Measurements from ENCODE around the gene NKX1-1.

The NKX1-1 gene

DNA sequence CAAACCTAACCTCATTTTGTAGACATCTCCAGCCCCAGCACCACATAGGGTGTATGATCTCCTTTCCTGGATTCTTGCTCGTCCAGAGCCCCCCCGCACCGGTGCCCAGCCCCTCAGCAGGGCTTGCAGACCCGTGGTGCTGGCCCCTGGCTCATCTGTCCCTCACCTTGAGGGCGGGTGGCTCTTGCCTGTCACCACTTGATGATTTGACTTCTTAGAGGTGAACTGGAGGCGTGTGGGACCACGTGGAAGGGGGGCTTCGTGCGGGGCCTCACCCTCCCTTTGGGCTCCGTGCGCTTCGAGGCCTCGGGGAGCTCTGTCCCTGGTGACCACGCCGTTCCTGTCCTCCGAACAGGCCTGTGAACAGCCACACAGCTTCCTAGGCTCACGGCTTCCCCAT lies 43.7 kb downstream of the NKX1-1 start:
- Histone ChIP-seq H3K4me3 (ENCODE audit: low read depth in 1 of 2, low read length in 2 of 2) (no peak overlapping the region), H3K4me1 (ENCODE audit: insufficient read depth, low read length) (no peaks in the 10 kb centered on the region), H3K27me3 (ENCODE audit: insufficient read depth, low read length, poor library complexity) (no peaks in the 10 kb centered on the region), H3K79me2 (ENCODE audit: insufficient read depth, low read length) (no peaks in the 10 kb centered on the region), H3K9me3 (ENCODE audit: insufficient read depth, low read length, severe bottlenecking) (no peaks in the 10 kb centered on the region), H2AFZ (ENCODE audit: low read depth, low read length) (no peak overlapping the region), H3K36me3 (ENCODE audit: insufficient read depth, low read length) (peaks cover 16% of the 10 kb centered on the region), H4K20me1 (ENCODE audit: insufficient read depth, low read length) (peaks cover 8% of the 10 kb centered on the region; the same call in 1 of the 2 replicates), H3K27ac (ENCODE audit: low read length) (no peak overlapping the region), H3K9ac (ENCODE audit: low read depth, low read length) (no peak overlapping the region), H3K4me2 (ENCODE audit: insufficient read depth, low read length) (no peak overlapping the region)
- TF ChIP-seq, protein P1, sequence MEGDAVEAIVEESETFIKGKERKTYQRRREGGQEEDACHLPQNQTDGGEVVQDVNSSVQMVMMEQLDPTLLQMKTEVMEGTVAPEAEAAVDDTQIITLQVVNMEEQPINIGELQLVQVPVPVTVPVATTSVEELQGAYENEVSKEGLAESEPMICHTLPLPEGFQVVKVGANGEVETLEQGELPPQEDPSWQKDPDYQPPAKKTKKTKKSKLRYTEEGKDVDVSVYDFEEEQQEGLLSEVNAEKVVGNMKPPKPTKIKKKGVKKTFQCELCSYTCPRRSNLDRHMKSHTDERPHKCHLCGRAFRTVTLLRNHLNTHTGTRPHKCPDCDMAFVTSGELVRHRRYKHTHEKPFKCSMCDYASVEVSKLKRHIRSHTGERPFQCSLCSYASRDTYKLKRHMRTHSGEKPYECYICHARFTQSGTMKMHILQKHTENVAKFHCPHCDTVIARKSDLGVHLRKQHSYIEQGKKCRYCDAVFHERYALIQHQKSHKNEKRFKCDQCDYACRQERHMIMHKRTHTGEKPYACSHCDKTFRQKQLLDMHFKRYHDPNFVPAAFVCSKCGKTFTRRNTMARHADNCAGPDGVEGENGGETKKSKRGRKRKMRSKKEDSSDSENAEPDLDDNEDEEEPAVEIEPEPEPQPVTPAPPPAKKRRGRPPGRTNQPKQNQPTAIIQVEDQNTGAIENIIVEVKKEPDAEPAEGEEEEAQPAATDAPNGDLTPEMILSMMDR (IDR thresholded peaks at IDR 0.05; ENCODE audit: borderline replicate concordance, extremely low read depth, low read length, poor library complexity, severe bottlenecking), result no peak
- TF ChIP-seq EZH2 (IDR thresholded peaks at IDR 0.05; ENCODE audit: borderline replicate concordance, low read depth, low read length, severe bottlenecking), result no peak
- DNase-seq, result no peak
- no peak for ATAC-seq (ENCODE audit: insufficient read depth, low read depth)

DNA sequence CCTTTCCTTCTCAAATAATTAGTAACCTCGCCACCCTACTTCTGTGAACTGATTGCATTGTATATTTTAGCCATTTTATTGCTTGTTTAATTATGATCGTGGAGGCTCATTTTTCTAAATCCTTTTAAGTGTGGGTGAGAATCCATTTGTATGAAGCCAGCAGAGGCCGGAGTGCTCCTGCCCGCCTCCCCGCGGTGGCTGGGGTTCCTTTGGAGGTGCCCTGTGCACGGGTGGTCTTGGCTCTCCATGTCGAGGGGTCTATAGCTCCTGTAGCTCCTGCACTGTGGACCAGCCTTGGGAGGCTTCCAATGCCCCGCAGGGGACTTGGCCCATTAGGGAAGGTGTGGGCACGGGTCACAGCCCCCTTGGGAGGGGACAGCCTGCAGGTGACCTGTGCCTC lies 44.2 kb downstream of the NKX1-1 start:
- Histone ChIP-seq H3K4me2 (ENCODE audit: insufficient read depth, low read length) (no peak overlapping the region), H3K9me3 (ENCODE audit: insufficient read depth, low read length, severe bottlenecking) (no peaks in the 10 kb centered on the region), H3K36me3 (ENCODE audit: insufficient read depth, low read length) (peaks cover 17% of the 10 kb centered on the region), H3K4me3 (ENCODE audit: low read depth in 1 of 2, low read length in 2 of 2) (no peak overlapping the region), H3K4me1 (ENCODE audit: insufficient read depth, low read length) (no peaks in the 10 kb centered on the region), H3K9ac (ENCODE audit: low read depth, low read length) (no peak overlapping the region), H4K20me1 (ENCODE audit: insufficient read depth, low read length) (peaks cover 8% of the 10 kb centered on the region), H2AFZ (ENCODE audit: low read depth, low read length) (no peak overlapping the region), H3K27me3 (ENCODE audit: insufficient read depth, low read length, poor library complexity) (no peaks in the 10 kb centered on the region), H3K27ac (ENCODE audit: low read length) (no peak overlapping the region), H3K79me2 (ENCODE audit: insufficient read depth, low read length) (no peaks in the 10 kb centered on the region)
- DNase-seq, result no peak
- TF ChIP-seq, protein P1 (IDR thresholded peaks at IDR 0.05; ENCODE audit: borderline replicate concordance, extremely low read depth, low read length, poor library complexity, severe bottlenecking), result no peak
- TF ChIP-seq EZH2 (IDR thresholded peaks at IDR 0.05; ENCODE audit: borderline replicate concordance, low read depth, low read length, severe bottlenecking), result no peak
- no peak for ATAC-seq (ENCODE audit: insufficient read depth, low read depth)

DNA sequence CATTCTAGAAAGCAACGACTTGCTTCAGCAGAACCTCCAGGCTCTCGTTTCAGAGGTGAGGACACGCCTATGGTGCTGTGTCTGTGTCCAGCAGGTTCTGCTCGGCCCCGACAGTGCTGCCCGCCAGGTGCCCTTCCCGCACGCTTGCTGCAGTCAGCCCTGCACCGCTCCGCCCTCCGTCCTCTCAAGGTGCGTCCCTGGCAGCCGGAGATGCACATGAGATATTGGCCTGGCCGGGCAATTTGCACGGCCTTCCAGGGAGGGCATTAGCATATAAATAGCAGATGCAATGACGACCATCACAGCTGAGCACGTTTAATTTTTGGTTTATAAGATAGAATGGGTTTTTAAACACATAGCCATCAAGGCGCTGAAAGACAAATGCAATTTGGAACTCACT lies 44.8 kb downstream of the NKX1-1 start:
- H3K27ac ChIP-seq (ENCODE audit: low read length), result no peak overlapping the region
- no peak overlapping the region for H3K9ac ChIP-seq (ENCODE audit: low read depth, low read length)
- H3K27me3 ChIP-seq (ENCODE audit: insufficient read depth, low read length, poor library complexity), result no peaks in the 10 kb centered on the region
- H3K36me3 ChIP-seq (ENCODE audit: insufficient read depth, low read length), result peaks cover 15% of the 10 kb centered on the region
- H2AFZ ChIP-seq (ENCODE audit: low read depth, low read length), result no peak overlapping the region
- no peaks in the 10 kb centered on the region for H3K79me2 ChIP-seq (ENCODE audit: insufficient read depth, low read length)
- no peaks in the 10 kb centered on the region for H3K9me3 ChIP-seq (ENCODE audit: insufficient read depth, low read length, severe bottlenecking)
- peaks cover 8% of the 10 kb centered on the region for H4K20me1 ChIP-seq (ENCODE audit: insufficient read depth, low read length)
- no peak overlapping the region for H3K4me3 ChIP-seq (ENCODE audit: low read depth in 1 of 2, low read length in 2 of 2)
- H3K4me1 ChIP-seq (ENCODE audit: insufficient read depth, low read length), result no peaks in the 10 kb centered on the region
- DNase-seq (no peak), ATAC-seq (ENCODE audit: insufficient read depth, low read depth) (no peak)
- no peak for TF ChIP-seq EZH2 (IDR thresholded peaks at IDR 0.05; ENCODE audit: borderline replicate concordance, low read depth, low read length, severe bottlenecking)
- TF ChIP-seq, protein P1 (IDR thresholded peaks at IDR 0.05; ENCODE audit: borderline replicate concordance, extremely low read depth, low read length, poor library complexity, severe bottlenecking), result no peak
- no peak overlapping the region for H3K4me2 ChIP-seq (ENCODE audit: insufficient read depth, low read length)
